ENCODE results near the gene TMEM238L. TPM values are rescaled to one million over a fixed set of nuclear protein-coding genes. Genes with fewer than 3 reads are reported as not detected.

Gene TMEM238L
- total RNA-seq, 1 donor from 2014 or later: not detected

DNA sequence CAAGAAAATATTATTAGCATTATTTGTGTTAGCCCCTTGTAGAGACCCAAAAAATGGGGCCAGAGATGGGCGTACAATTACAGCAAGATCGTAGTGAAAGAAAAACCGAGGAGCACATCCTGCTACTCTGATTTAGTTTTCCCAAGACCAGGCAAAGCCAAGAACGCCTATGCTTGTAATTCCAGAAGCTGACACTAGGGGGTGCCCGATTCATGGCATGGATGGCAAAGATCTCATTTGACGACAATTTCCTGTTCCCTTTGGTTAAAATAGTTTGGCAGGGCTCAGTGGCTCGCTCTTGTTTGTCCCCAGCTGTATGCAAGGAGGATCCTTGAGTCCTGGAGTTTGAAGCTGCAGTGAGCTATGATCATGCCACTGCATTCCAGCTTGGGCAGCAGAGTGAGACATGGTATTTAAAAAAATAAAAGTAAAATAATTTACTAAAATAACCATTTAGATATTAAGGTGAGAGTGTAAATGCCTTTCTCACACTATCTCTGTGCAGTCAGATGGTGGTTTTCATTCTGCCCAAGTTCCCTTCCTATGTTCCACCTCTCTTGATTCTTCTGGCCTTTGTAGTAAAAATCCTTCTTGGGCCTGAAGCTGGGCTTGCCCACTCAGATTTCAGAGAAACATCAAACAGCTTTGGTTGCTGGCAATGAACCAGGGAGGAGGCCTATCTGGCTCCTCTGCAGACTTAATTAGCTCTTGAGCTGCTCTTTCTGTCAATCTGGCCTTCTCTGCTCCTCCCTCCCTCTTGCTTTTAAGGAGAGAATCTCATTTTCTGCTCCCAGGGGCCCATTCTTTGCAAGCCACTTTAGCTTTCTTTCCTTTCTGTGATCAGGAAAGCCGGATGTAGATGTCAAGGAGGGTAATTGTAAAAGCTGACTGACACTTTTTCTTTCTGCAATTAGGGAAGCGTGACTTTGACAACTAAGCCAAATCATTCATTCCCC lies 31.2 kb downstream of the TMEM238L start:
- H3K27me3 ChIP-seq (ENCODE audit: control insufficient read depth, insufficient read depth, low read length): no peaks in the 10 kb centered on the region
- TF ChIP-seq CTCF (IDR thresholded peaks at IDR 0.05; ENCODE audit: insufficient read depth, low read length, poor library complexity, severe bottlenecking): peak; percentile 62
- no peaks in the 10 kb centered on the region for H3K36me3 ChIP-seq (ENCODE audit: control insufficient read depth, insufficient read depth, low read length)
- H3K4me3 ChIP-seq (ENCODE audit: low read depth, low read length): no peak overlapping the region
- DNase-seq (ENCODE audit: low read depth): no peak

- no peak for TF ChIP-seq CTCF (IDR thresholded peaks at IDR 0.05; ENCODE audit: insufficient read depth, low read length, poor library complexity, severe bottlenecking)
- Histone ChIP-seq H3K36me3 (ENCODE audit: control insufficient read depth, insufficient read depth, low read length) (no peaks in the 10 kb centered on the region), H3K27me3 (ENCODE audit: control insufficient read depth, insufficient read depth, low read length) (no peaks in the 10 kb centered on the region), H3K4me3 (ENCODE audit: low read depth, low read length) (no peak overlapping the region)
- no peak for DNase-seq (ENCODE audit: low read depth)
Measured at GRCh38 chr17:10771148-10771547, 32.8 kb downstream of the TMEM238L start.

DNA sequence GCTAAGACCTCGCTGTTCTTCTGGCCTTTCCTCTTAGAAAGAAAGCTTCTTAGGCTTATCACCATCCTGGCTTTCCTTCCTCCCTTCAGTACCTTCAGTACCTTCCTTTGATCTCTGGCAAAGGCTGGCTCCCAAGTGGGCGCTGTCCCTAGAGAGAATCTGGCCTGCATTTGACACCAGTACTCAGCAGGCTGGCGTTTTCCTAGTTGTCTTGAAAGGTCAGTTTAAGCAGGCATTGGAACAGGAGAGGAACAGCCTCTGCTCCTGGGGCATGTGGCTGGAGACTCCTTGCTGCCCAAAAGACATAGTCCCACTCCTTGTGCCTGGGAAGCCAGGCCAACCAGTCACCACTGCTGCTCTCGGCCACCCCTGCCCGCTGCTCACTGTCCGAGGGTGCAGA lies 34.1 kb downstream of the TMEM238L start:
- no peaks in the 10 kb centered on the region for H3K36me3 ChIP-seq (ENCODE audit: control insufficient read depth, insufficient read depth, low read length)
- no peak for TF ChIP-seq CTCF (IDR thresholded peaks at IDR 0.05; ENCODE audit: insufficient read depth, low read length, poor library complexity, severe bottlenecking)
- H3K4me3 ChIP-seq (ENCODE audit: low read depth, low read length): no peak overlapping the region
- H3K27me3 ChIP-seq (ENCODE audit: control insufficient read depth, insufficient read depth, low read length): no peaks in the 10 kb centered on the region
- DNase-seq (ENCODE audit: low read depth): no peak

DNA sequence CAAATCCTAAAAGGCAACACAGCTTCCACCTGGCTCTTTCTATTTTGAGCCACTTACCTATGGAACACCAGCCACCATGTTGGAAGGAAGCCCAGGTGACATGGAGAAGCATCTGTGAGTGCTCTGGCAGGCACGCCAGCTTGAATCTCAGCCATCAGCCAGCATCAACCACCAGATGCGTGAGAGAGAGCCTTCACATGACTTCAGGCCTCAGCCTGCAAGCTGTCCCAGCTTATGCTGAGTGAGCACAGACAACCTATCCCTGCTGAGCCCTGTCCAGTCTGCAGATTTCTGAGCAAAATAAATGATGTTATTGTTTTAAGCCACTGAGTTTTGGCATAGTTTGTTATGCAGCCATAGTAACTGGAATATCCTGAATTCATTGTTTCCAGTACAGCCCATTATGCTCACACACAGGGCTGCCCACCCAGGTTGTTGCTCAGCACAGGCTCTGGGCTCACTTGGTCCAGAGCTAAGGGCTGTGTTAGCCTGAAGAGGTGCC lies 35.1 kb downstream of the TMEM238L start:
- TF ChIP-seq CTCF (IDR thresholded peaks at IDR 0.05; ENCODE audit: insufficient read depth, low read length, poor library complexity, severe bottlenecking): no peak
- DNase-seq (ENCODE audit: low read depth): no peak
- H3K4me3 ChIP-seq (ENCODE audit: low read depth, low read length): no peak overlapping the region
- no peaks in the 10 kb centered on the region for H3K27me3 ChIP-seq (ENCODE audit: control insufficient read depth, insufficient read depth, low read length)
- H3K36me3 ChIP-seq (ENCODE audit: control insufficient read depth, insufficient read depth, low read length): no peaks in the 10 kb centered on the region

- H3K4me3 ChIP-seq (ENCODE audit: low read depth, low read length): no peak overlapping the region
- TF ChIP-seq CTCF (IDR thresholded peaks at IDR 0.05; ENCODE audit: insufficient read depth, low read length, poor library complexity, severe bottlenecking): no peak
- no peaks in the 10 kb centered on the region for H3K27me3 ChIP-seq (ENCODE audit: control insufficient read depth, insufficient read depth, low read length)
- no peaks in the 10 kb centered on the region for H3K36me3 ChIP-seq (ENCODE audit: control insufficient read depth, insufficient read depth, low read length)
- DNase-seq (ENCODE audit: low read depth): no peak
Measured at GRCh38 chr17:10767232-10767631, 36.7 kb downstream of the TMEM238L start.

Measured in kidney epithelial cell (primary cell).